ENCODE measurements around the gene SYVN1. TPM values are rescaled to one million over a fixed set of nuclear protein-coding genes. Genes with fewer than 3 reads are reported as not detected.
"Not testable (repeated sequence)": the region's sequence is repeated elsewhere in the genome, so short reads cannot be mapped to it uniquely, and the experiment has no call there.

SYVN1 gene
- polyA plus RNA-seq, 2 donors = 16.4 to 17.8 TPM

DNA sequence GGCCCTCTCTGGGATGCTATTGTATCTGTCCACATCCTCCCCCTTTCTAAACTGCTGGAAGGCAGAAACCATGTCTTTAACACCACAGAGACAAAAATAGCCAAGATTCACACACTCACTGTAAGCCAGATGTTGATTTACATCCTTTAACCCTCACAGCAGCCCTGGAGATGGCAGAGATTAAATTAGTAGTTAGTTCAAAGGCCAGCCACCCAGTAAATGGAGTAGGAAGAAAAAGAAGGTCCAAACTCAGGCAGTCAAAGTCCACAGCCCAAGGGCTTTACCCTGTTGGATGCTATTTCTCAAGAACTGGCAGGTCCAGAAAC is 14.7 kb downstream of the SYVN1 start:
- peaks cover 0 to 22% of the 10 kb centered on the region in 2 donors for H3K36me3 ChIP-seq (ENCODE audit: control insufficient read depth in 2 of 2, insufficient read depth in 2 of 2, low read length in 1 of 2)
- peaks cover 4 to 15% of the 10 kb centered on the region in 2 donors for H3K4me1 ChIP-seq (ENCODE audit: control insufficient read depth in 2 of 2, insufficient read depth in 2 of 2, low read length in 1 of 2)
- peak overlapping the region in 1 of 2 donors; percentile 18 for H3K27ac ChIP-seq (ENCODE audit: low read depth in 2 of 2, low read length in 1 of 2)

DNA sequence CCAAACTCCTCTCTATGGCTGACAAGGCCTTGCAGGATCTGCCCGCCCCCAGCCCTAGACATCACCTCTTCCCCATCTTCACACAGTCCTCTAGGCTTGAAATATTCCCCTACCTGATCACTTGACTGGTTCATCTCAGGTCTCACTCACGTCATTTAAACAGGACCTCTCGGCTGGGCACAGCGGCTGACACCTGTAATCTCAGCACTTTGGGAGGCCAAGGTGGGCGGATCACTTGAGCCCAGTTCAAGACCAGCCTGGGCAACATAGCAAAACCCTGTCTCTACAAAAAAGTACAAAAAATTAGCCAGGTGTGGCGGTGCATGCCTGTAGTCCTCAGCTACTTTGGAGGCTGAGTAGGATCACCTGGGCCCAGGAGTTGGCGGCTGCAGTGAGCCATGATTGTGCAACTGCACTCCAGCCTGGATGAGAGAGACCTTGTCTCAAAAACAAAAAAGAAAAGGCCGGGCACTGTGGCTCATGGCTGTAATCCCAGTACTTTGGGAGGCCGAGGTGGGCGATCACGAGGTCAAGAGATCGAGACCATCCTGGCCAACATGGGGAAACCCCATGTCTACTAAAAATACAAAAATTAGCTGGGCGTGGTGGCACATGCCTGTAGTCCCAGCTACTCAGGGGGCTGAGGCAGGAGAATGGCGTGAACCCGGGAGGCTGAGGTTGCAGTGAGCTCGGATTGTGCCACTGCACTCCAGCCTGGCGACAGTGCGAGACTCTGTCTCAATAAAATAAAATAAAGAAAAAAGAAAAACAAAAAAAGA is 15.2 kb downstream of the SYVN1 start:
- peaks cover 4 to 15% of the 10 kb centered on the region in 2 donors for H3K4me1 ChIP-seq (ENCODE audit: control insufficient read depth in 2 of 2, insufficient read depth in 2 of 2, low read length in 1 of 2)
- WGBS, 2 donors = 87% methylated on average over 18 of the region's 18 CpGs
- H3K9me3 ChIP-seq (ENCODE audit: control insufficient read depth in 2 of 2, insufficient read depth in 1 of 2, low read depth in 1 of 2, low read length in 1 of 2); H3K27me3 ChIP-seq (ENCODE audit: control insufficient read depth in 1 of 2, insufficient read depth in 2 of 2, low read length in 2 of 2); H3K4me3 ChIP-seq (ENCODE audit: low read depth in 1 of 2, low read length in 2 of 2); H3K27ac ChIP-seq (ENCODE audit: low read depth in 2 of 2, low read length in 1 of 2): not testable (repeated sequence)
- H3K36me3 ChIP-seq (ENCODE audit: control insufficient read depth in 2 of 2, insufficient read depth in 2 of 2, low read length in 1 of 2) = peaks cover 0 to 23% of the 10 kb centered on the region in 2 donors

More for the DNA sequence above, 14.7 kb downstream of the SYVN1 start:
- Histone ChIP-seq H3K9me3 (ENCODE audit: control insufficient read depth in 2 of 2, insufficient read depth in 1 of 2, low read depth in 1 of 2, low read length in 1 of 2) (no peaks in the 10 kb centered on the region), H3K27me3 (ENCODE audit: control insufficient read depth in 1 of 2, insufficient read depth in 2 of 2, low read length in 2 of 2) (no peaks in the 10 kb centered on the region), H3K4me3 (ENCODE audit: low read depth in 1 of 2, low read length in 2 of 2) (no peak overlapping the region)

DNA sequence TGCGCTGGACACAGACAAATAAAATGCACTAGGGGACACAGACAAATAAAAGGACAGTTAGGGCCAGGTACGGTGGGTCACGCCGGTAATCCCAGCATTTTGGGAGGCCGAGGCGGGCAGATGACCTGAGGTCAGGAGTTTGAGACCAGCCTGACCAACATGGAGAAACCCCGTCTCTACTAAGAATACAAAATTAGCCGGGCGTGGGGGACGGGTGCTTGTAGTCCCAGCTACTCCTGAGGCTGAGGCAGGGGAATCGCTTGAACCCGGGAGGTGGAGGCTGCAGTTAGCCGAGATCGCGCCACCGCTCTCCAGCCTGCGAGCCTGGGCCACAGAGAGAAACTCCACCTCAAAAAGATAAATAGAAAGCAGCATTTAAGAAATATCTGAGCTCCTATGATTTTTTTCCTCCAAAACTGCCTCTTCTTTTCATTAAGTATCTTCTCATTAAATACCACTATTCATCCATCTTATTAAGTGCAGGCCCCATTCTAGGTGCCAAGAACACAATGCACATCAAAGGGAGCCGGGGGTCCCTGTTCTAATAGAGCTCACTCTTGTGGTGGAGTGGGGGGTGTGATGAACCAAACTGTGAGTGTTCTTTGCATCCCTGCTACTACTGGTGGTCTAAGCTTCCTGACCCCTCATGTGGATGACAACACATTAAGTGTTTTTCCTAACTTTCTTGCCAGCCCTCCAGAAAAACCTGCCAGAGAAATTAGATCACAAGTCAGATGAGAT is 16.1 kb downstream of the SYVN1 start:
- H3K27me3 ChIP-seq (ENCODE audit: control insufficient read depth in 1 of 2, insufficient read depth in 2 of 2, low read length in 2 of 2) = no peaks in the 10 kb centered on the region
- H3K27ac ChIP-seq (ENCODE audit: low read depth in 2 of 2, low read length in 1 of 2) = peak overlapping the region; percentile 20 to 24
- H3K4me3 ChIP-seq (ENCODE audit: low read depth in 1 of 2, low read length in 2 of 2) = no peak overlapping the region
- no peaks in the 10 kb centered on the region for H3K9me3 ChIP-seq (ENCODE audit: control insufficient read depth in 2 of 2, insufficient read depth in 1 of 2, low read depth in 1 of 2, low read length in 1 of 2)
- 79% methylated on average over 18 of the region's 18 CpGs for WGBS, 2 donors
- peaks cover 4 to 17% of the 10 kb centered on the region in 2 donors for H3K4me1 ChIP-seq (ENCODE audit: control insufficient read depth in 2 of 2, insufficient read depth in 2 of 2, low read length in 1 of 2)
- peaks cover 0 to 23% of the 10 kb centered on the region in 2 donors for H3K36me3 ChIP-seq (ENCODE audit: control insufficient read depth in 2 of 2, insufficient read depth in 2 of 2, low read length in 1 of 2)

DNA sequence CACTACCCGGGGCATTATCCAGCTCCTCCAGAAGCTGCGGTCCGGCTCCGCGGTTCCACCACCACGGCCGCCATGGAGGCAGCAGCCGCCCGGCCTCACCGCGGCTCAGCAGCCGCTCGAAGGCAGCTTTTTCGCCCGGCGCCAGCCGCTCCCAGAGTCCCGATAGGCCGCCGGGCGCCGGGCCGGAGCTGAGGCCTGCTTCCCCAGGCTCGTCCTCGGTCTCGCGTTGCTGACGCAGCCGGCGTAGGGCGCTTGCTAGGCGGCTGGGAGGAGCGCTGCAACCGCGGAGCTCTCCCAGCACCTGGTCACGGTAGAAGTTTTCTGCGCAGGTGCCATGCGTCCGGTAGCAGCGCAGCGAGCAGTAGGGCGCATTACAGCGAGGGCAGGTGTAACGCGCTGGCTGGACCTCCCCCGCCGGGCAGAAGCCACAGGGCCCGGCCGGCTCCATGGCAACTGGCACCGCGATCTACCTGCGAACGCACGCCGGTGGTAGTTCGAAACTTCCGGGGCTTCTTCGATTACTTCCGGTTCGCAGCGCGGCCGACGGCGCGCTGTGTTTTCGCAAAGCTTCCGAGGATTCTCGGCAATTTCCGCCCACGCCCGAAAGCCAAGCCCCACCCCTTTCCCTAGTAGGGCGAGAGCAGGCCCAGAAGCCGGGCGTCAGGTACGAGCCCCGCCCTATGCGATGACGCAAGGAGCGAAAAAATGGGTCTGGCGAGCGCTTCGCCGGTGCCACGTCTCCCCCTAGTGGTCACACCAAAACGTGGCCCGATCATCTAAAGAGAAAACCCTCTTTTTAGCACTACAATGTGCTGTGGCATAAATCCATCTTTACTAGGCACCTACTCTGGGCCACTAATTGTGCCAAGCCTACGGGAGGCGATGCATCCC is 16.9 kb downstream of the SYVN1 start, which contains the start of gene ZNHIT2:
TSS of gene ZNHIT2 (minus strand) at position 496 of the 891 bp plus-strand sequence. CDS start at position 448, 48 bp downstream.
- Histone ChIP-seq H3K36me3 (ENCODE audit: control insufficient read depth in 2 of 2, insufficient read depth in 2 of 2, low read length in 1 of 2) (peaks cover 0 to 23% of the 10 kb centered on the region in 2 donors), H3K27ac (ENCODE audit: low read depth in 2 of 2, low read length in 1 of 2) (peak within 1 kb of the TSS; percentile 90 to 94), H3K4me3 (ENCODE audit: low read depth in 1 of 2, low read length in 2 of 2) (peak within 1 kb of the TSS; percentile 67 to 90), H3K4me1 (ENCODE audit: control insufficient read depth in 2 of 2, insufficient read depth in 2 of 2, low read length in 1 of 2) (peaks cover 9 to 25% of the 10 kb centered on the region in 2 donors), H3K9me3 (ENCODE audit: control insufficient read depth in 2 of 2, insufficient read depth in 1 of 2, low read depth in 1 of 2, low read length in 1 of 2) (no peaks in the 10 kb centered on the region), H3K27me3 (ENCODE audit: control insufficient read depth in 1 of 2, insufficient read depth in 2 of 2, low read length in 2 of 2) (no peaks in the 10 kb centered on the region)
- 0 to 1% methylated on average over 88 to 89 of the region's 89 CpGs for WGBS, 2 donors

DNA sequence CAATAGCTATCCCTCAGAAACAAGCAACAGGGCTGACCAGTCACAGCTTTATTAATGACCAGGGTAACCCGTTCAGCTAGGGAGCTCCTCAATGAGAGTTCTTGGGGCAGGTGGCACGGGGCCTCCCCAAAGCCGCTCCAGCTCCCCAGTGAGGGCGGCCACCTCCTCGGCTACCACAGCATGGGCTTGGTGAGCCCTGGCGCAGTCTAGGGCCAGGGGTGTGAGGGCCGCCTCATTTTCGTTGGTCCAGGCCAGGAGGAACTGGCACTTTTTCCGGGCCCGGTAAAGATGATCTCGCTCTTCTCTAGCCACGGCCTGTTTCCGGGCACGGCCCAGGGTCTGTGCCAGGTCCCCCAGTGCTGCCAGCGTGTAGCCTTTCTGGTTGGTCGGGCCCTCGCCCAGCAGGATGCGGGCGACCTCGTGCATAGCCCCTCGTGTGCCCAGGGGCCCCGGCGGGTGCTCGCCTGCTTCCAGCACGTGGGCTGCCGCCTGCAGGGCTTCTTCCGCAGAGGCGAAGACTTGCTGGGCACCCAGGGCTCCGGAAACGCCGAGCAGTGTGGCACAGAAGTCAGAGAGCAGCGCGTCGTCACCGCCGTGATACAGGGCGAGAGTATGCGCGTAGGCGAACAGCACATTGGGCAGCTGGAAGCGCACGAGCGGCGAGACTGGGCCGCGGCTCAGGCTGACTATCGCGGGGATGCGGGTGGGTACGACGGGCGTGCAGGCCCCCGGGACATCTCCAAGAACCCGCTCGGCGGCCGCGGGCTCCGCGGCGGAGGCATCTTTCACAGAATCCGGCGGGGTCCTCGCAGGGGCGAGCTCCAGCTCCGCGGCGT is 17.7 kb downstream of the SYVN1 start:
- peaks cover 0 to 23% of the 10 kb centered on the region in 2 donors for H3K36me3 ChIP-seq (ENCODE audit: control insufficient read depth in 2 of 2, insufficient read depth in 2 of 2, low read length in 1 of 2)
- WGBS, 2 donors = 14 to 15% methylated on average over 68 of the region's 68 CpGs
- peak overlapping the region; percentile 90 to 94 for H3K27ac ChIP-seq (ENCODE audit: low read depth in 2 of 2, low read length in 1 of 2)
- peak overlapping the region; percentile 67 to 90 for H3K4me3 ChIP-seq (ENCODE audit: low read depth in 1 of 2, low read length in 2 of 2)
- no peaks in the 10 kb centered on the region for H3K9me3 ChIP-seq (ENCODE audit: control insufficient read depth in 2 of 2, insufficient read depth in 1 of 2, low read depth in 1 of 2, low read length in 1 of 2)
- H3K27me3 ChIP-seq (ENCODE audit: control insufficient read depth in 1 of 2, insufficient read depth in 2 of 2, low read length in 2 of 2) = no peaks in the 10 kb centered on the region
- H3K4me1 ChIP-seq (ENCODE audit: control insufficient read depth in 2 of 2, insufficient read depth in 2 of 2, low read length in 1 of 2) = peaks cover 9 to 29% of the 10 kb centered on the region in 2 donors

DNA sequence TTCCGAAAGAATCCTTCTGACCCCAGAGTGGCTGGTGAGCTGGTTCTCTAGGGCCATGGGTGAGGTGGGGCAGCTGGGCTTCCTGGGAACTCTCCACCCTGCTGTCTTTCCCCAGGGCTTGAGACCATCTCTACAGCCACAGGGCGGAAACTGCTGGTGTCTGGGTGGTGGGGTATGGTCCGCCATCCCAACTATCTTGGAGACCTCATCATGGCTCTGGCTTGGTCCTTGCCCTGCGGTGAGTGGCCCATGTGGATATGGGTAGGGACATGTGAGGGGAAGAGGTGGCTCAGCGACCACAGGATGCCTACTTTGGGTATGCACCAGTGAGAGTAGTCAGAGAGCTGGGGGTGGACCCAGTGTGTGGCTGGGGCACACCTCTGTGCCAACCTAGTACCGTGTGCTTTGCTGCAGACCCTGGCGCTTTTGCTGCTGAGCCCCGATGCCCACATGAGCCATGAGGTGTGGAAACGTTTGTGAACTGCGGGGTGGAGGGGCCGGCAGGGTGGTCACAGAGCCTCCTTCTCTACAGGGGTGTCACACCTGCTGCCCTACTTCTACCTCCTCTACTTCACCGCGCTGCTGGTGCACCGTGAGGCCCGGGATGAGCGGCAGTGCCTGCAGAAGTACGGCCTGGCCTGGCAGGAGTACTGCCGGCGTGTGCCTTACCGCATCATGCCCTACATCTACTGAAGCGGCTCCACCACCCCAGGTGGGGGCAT is 18.8 kb downstream of the SYVN1 start:
- Histone ChIP-seq H3K9me3 (ENCODE audit: control insufficient read depth in 2 of 2, insufficient read depth in 1 of 2, low read depth in 1 of 2, low read length in 1 of 2) (no peaks in the 10 kb centered on the region), H3K27me3 (ENCODE audit: control insufficient read depth in 1 of 2, insufficient read depth in 2 of 2, low read length in 2 of 2) (no peaks in the 10 kb centered on the region), H3K4me3 (ENCODE audit: low read depth in 1 of 2, low read length in 2 of 2) (no peak overlapping the region), H3K36me3 (ENCODE audit: control insufficient read depth in 2 of 2, insufficient read depth in 2 of 2, low read length in 1 of 2) (peaks cover 0 to 23% of the 10 kb centered on the region in 2 donors), H3K27ac (ENCODE audit: low read depth in 2 of 2, low read length in 1 of 2) (peak overlapping the region in 1 of 2 donors; percentile 94), H3K4me1 (ENCODE audit: control insufficient read depth in 2 of 2, insufficient read depth in 2 of 2, low read length in 1 of 2) (peaks cover 9 to 33% of the 10 kb centered on the region in 2 donors)
- WGBS, 2 donors = 89 to 91% methylated on average over 21 of the region's 21 CpGs

DNA sequence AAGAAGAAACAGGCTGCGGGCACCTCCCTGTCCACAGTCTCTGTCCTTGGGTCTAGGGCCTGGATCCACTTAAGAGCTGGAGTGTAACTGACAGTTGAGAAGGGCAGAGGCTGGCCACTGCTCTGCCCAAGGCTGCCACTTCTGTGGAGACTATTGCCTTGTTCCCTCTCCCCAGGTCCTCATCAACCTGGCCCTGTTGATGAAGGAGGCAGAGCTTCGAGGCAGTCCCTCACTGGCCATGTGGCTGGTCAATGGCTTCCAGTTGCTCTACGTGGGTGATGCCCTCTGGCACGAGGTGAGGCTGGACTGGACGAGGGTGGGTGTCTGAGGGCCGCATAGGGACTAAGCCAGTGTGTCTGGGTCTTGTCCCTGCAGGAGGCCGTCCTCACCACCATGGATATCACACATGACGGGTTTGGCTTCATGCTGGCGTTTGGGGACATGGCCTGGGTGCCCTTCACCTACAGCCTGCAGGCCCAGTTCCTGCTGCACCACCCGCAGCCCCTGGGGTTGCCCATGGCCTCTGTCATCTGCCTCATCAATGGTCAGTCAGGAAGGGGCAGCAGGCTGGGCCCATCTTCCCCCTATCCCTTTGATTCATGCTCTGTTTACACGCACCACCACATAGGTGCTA is 19.7 kb downstream of the SYVN1 start:
- Histone ChIP-seq H3K4me3 (ENCODE audit: low read depth in 1 of 2, low read length in 2 of 2) (no peak overlapping the region), H3K27ac (ENCODE audit: low read depth in 2 of 2, low read length in 1 of 2) (no peak overlapping the region), H3K4me1 (ENCODE audit: control insufficient read depth in 2 of 2, insufficient read depth in 2 of 2, low read length in 1 of 2) (peaks cover 9 to 38% of the 10 kb centered on the region in 2 donors), H3K27me3 (ENCODE audit: control insufficient read depth in 1 of 2, insufficient read depth in 2 of 2, low read length in 2 of 2) (no peaks in the 10 kb centered on the region), H3K9me3 (ENCODE audit: control insufficient read depth in 2 of 2, insufficient read depth in 1 of 2, low read depth in 1 of 2, low read length in 1 of 2) (no peaks in the 10 kb centered on the region), H3K36me3 (ENCODE audit: control insufficient read depth in 2 of 2, insufficient read depth in 2 of 2, low read length in 1 of 2) (peaks cover 0 to 19% of the 10 kb centered on the region in 2 donors)
- WGBS, 2 donors = 84 to 87% methylated on average over 11 of the region's 11 CpGs

DNA sequence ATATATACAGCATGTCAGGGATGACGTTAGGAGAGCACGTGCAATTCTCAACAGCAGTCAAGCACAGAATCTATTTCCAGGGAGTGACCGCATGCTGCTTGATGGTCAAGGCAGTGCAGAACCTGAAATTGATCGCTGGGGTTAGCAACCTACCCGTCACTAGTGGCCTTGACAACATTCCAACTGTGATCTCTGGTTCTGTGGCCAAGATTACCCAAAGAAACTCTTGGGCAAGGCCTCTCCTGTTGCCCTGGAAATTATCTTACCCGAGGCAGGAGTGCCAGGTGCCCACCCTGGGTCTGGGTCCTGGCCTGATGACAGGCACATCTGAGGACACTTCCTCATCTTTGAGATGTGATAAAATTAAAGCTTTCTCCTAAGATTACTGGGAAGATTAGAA is 20.5 kb downstream of the SYVN1 start:
- no peaks in the 10 kb centered on the region for H3K27me3 ChIP-seq (ENCODE audit: control insufficient read depth in 1 of 2, insufficient read depth in 2 of 2, low read length in 2 of 2)
- peaks cover 11 to 45% of the 10 kb centered on the region in 2 donors for H3K4me1 ChIP-seq (ENCODE audit: control insufficient read depth in 2 of 2, insufficient read depth in 2 of 2, low read length in 1 of 2)
- peaks cover 0 to 22% of the 10 kb centered on the region in 2 donors for H3K36me3 ChIP-seq (ENCODE audit: control insufficient read depth in 2 of 2, insufficient read depth in 2 of 2, low read length in 1 of 2)
- H3K27ac ChIP-seq (ENCODE audit: low read depth in 2 of 2, low read length in 1 of 2) = no peak overlapping the region
- no peak overlapping the region for H3K4me3 ChIP-seq (ENCODE audit: low read depth in 1 of 2, low read length in 2 of 2)
- WGBS, 2 donors = 52 to 74% methylated on average over 6 of the region's 6 CpGs
- no peaks in the 10 kb centered on the region for H3K9me3 ChIP-seq (ENCODE audit: control insufficient read depth in 2 of 2, insufficient read depth in 1 of 2, low read depth in 1 of 2, low read length in 1 of 2)
